ENCODE results near the gene RIMS1.

The RIMS1 gene

GRCh38 chr6:72031471-72031870 lies 145.1 kb downstream of the RIMS1 start:
- Histone ChIP-seq H4K20me1 (ENCODE audit: low read depth, low read length) (no peaks in the 10 kb centered on the region), H3K9me2 (replicated peaks; ENCODE audit: insufficient read depth, low read length) (no peaks in the 10 kb centered on the region), H3K9me3 (ENCODE audit: insufficient read depth, low read length) (no peaks in the 10 kb centered on the region), H3K9ac (ENCODE audit: low read length) (no peak overlapping the region), H3K4me3 (ENCODE audit: insufficient read depth, low read length, poor library complexity, severe bottlenecking) (no peak overlapping the region), H3K79me2 (ENCODE audit: insufficient read depth, low read length) (no peaks in the 10 kb centered on the region), H3F3A (ENCODE audit: insufficient read depth) (no peaks in the 10 kb centered on the region), H3K4me2 (ENCODE audit: low read depth, low read length, poor library complexity, severe bottlenecking) (no peak overlapping the region), H2AFZ (ENCODE audit: low read depth, low read length, severe bottlenecking) (no peak overlapping the region), H3K27ac (ENCODE audit: low read depth, low read length) (no peak overlapping the region), H3K27me3 (ENCODE audit: low read length) (no peaks in the 10 kb centered on the region), H3K36me3 (ENCODE audit: low read length) (no peaks in the 10 kb centered on the region)
- TF ChIP-seq EZH2phosphoT487 (conservative IDR thresholded peaks at IDR 0.05; ENCODE audit: low read length) = no peak
- TF ChIP-seq CTCF (IDR thresholded peaks at IDR 0.05; ENCODE audit: insufficient read depth, low read length, poor library complexity, severe bottlenecking) = no peak

DNA sequence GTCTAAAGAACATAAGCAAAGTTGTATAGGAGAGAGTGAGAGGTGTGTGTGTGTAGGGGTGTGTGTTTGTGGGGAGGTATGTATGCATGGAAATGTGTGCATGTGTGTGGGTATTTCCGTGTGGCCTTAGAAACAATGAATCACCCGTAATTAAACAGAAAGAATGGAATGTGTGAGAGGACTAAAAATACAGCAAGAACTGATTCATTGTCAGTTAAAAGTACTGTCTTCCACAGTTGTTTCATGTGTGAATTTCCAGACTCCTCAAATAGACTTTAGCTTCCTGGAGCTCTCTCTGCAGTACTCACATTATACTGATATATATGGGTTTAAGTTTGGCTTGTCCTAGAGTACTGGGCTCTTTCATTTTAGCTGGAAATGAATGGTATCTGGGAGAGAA lies 145.7 kb downstream of the RIMS1 start:
- Histone ChIP-seq H3K36me3 (ENCODE audit: low read length) (no peaks in the 10 kb centered on the region), H2AFZ (ENCODE audit: low read depth, low read length, severe bottlenecking) (no peak overlapping the region), H3K4me3 (ENCODE audit: insufficient read depth, low read length, poor library complexity, severe bottlenecking) (no peak overlapping the region), H3K9me3 (ENCODE audit: insufficient read depth, low read length) (no peaks in the 10 kb centered on the region), H3K27me3 (ENCODE audit: low read length) (no peaks in the 10 kb centered on the region), H3K9ac (ENCODE audit: low read length) (no peak overlapping the region), H4K20me1 (ENCODE audit: low read depth, low read length) (no peaks in the 10 kb centered on the region), H3K79me2 (ENCODE audit: insufficient read depth, low read length) (no peaks in the 10 kb centered on the region), H3K9me2 (replicated peaks; ENCODE audit: insufficient read depth, low read length) (no peaks in the 10 kb centered on the region), H3K27ac (ENCODE audit: low read depth, low read length) (no peak overlapping the region), H3K4me2 (ENCODE audit: low read depth, low read length, poor library complexity, severe bottlenecking) (no peak overlapping the region), H3F3A (ENCODE audit: insufficient read depth) (no peaks in the 10 kb centered on the region)
- TF ChIP-seq EZH2phosphoT487 (conservative IDR thresholded peaks at IDR 0.05; ENCODE audit: low read length) (no peak), CTCF (IDR thresholded peaks at IDR 0.05; ENCODE audit: insufficient read depth, low read length, poor library complexity, severe bottlenecking) (no peak)

GRCh38 chr6:72035486-72035885 lies 149.1 kb downstream of the RIMS1 start:
- Histone ChIP-seq H3K9me3 (ENCODE audit: insufficient read depth, low read length) (no peaks in the 10 kb centered on the region), H3K9me2 (replicated peaks; ENCODE audit: insufficient read depth, low read length) (no peaks in the 10 kb centered on the region), H3F3A (ENCODE audit: insufficient read depth) (no peaks in the 10 kb centered on the region), H4K20me1 (ENCODE audit: low read depth, low read length) (no peaks in the 10 kb centered on the region), H3K27ac (ENCODE audit: low read depth, low read length) (no peak overlapping the region), H3K36me3 (ENCODE audit: low read length) (no peaks in the 10 kb centered on the region), H3K4me3 (ENCODE audit: insufficient read depth, low read length, poor library complexity, severe bottlenecking) (no peak overlapping the region), H3K27me3 (ENCODE audit: low read length) (no peaks in the 10 kb centered on the region), H3K9ac (ENCODE audit: low read length) (no peak overlapping the region), H3K79me2 (ENCODE audit: insufficient read depth, low read length) (no peaks in the 10 kb centered on the region), H2AFZ (ENCODE audit: low read depth, low read length, severe bottlenecking) (no peak overlapping the region), H3K4me2 (ENCODE audit: low read depth, low read length, poor library complexity, severe bottlenecking) (no peak overlapping the region)
- TF ChIP-seq CTCF (IDR thresholded peaks at IDR 0.05; ENCODE audit: insufficient read depth, low read length, poor library complexity, severe bottlenecking) (no peak), EZH2phosphoT487 (conservative IDR thresholded peaks at IDR 0.05; ENCODE audit: low read length) (no peak)

Data from SU-DHL-6 (cell line).